GM10847 (cell line): ENCODE results near the gene LXN.
A peak's percentile ranks its signal among the peaks of the same experiment; 100 is the strongest.

ENCODE experiments used
- POLR2A ChIP-seq: IDR thresholded peaks from 2 replicates; pipeline ENCODE4 v1.6.1; 2011; ENCODE audit not compliant: insufficient read length; ENCODE audit errors: extremely low read depth

Gene LXN

GRCh38 chr3:158672215-158673176, at the start of gene LXN:
Gene LXN, minus strand, starts transcription at chr3:158672648. Its CDS starts 170 bp downstream, at chr3:158672478.
- peak; percentile 64 for TF ChIP-seq POLR2A

- no peak for TF ChIP-seq POLR2A
Measured at GRCh38 chr3:158722108-158722507, 49.7 kb upstream of the LXN start.

- no peak for TF ChIP-seq POLR2A
Measured at GRCh38 chr3:158718490-158719170, 46.2 kb upstream of the LXN start.

- no peak for TF ChIP-seq POLR2A
Measured at GRCh38 chr3:158717576-158717975, 45.1 kb upstream of the LXN start.

DNA sequence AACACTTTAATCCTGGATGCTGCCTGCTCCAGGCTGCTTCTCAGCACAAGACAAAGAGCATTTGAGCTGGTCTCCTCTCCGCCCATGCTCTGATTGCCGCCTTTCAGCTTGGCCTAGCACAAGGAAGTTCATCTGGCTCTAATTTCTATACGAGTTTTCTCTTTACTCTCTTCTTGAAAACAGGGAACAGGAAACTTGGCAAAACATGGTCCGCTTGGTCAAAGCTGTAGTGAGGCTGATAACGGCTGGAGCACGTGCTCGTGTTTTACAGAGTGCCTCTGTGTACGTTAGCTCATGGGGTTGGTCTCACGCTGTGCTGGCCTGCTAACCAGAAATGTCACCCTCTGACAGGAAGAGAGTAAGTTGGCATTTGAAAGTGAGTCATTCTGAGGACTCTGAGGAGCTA, 40.6 kb upstream of the LXN start:
- no peak for TF ChIP-seq POLR2A

DNA sequence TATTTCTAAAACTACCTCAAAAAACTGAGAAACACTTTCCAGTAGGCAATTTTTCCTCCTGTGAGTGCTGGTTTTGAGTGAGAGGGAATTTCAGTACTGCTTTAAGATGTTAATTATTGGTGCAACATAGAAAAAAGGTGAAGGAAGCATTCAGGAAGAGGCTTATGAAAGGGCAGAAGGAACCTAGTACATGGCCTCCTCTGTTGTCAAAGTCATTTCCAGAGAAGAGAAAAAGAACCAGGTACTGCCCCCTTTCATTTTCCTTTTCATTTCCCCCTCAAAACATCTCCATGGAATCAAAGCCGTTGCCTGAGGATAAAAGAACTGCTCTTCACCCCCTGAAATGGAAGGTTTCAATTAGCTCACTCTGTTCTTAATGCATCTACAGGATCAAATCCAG, 40.0 kb upstream of the LXN start:
- TF ChIP-seq POLR2A: no peak

DNA sequence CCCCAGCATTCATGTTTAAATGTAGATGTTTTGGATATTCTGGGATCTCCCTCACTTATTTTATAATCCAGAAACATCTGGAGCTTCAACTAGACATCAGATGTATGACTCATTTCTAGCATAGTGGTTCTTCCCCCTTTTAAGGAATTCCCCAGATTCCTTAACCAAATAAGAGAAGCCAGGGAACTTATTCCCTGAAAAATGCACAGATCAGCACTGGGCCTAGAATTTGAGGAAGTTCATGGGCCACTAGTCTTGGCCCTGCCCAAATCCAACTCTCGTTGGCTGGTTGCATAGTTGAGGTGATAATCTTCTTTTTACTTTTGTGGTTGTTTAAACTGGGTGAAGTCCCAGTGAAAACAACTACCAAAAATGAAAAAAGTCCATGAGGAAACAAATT, 39.4 kb upstream of the LXN start:
- TF ChIP-seq POLR2A: no peak

GRCh38 chr3:158710601-158711000, 38.2 kb upstream of the LXN start:
- TF ChIP-seq POLR2A: no peak

GRCh38 chr3:158709666-158710083, 37.2 kb upstream of the LXN start:
- no peak for TF ChIP-seq POLR2A

DNA sequence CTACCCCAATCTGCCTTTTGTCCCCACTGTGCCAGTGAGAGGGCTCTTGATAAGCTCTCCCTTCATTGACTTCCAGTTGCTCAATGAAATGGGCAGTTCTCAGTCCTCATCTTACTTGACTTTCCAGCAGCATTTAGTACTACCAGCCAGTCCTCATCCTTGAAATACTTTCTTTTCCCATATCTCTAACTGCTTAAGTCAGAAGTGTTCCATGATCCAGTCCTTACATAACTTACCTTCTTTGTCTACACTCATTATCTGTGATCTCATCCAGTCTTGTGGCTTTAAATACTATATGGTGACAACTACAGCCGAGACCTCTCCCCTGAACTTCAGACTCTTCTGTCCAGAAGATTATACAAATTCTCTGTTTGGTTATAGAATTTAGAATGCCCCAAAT, 31.1 kb upstream of the LXN start:
- no peak for TF ChIP-seq POLR2A

- TF ChIP-seq POLR2A: no peak
Measured at GRCh38 chr3:158702815-158703481, 30.5 kb upstream of the LXN start.

DNA sequence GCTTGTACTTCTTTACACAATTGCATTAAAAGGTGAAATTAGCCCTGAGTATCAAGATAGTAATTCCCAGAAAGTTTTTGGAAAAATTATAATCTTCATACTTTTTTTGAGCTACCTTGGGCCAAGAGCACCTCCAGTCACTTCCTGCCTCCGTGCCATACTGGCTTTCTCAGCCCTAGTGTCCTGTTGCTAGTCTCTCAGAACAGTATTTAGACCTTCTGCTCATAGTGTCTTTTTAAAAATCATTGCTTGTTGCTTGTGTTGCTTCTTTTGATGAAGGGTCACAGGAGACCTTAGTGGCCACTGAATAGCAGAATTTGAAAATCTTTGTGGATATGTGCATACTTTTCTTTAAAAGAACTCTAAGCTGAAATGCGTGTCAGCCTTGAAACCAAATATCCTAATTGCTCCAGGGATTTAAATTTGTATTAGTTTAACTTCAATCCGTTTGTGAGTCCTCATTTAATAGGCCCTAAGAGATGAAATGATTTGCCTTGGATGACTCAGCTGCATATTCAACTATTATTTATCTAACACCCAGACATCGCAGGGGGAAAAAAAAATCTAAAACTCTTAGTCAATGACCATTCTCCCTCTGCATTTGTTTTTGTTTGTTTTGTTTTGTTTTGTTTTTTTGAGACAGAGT, 29.1 kb upstream of the LXN start:
- TF ChIP-seq POLR2A: no peak

DNA sequence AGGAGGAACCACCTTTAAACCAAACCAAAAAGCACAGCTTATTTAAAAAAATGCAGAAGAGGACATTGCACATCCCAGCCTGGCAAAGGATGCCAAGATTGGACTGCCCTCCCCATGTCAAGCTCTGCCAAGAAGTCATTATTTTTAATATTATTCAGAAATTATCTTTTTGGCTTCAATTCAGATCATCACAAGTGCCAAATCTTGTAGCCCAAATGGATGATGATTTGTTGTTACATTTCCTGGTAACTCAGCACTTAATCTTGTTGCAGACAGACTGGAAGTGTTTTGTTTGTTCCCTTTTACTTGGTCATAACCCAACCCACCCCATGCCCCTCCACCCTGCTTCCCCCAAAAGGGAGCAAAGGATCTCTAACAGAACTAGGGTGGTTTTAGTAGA, 28.1 kb upstream of the LXN start:
- TF ChIP-seq POLR2A: no peak

- TF ChIP-seq POLR2A: no peak
Measured at GRCh38 chr3:158696618-158697017, 24.2 kb upstream of the LXN start.

DNA sequence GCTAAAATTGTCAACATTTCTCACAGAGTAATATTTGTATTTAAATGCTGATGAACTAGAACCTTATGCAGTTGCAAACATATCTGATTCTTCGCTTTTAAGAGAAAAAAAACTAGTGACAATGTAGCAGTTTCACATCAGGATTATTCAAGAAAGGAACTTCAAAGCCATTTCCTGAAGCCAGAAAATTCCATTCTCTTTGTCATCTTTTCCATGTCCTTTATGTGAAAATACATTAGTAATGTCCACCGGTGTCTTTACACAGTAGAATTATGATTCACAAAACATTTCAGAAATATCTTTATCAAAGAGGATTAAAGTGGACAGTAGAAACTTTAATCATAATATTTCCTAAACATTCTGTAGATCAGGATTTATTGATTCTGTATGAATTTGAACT, 12.7 kb upstream of the LXN start:
- TF ChIP-seq POLR2A: no peak
